ENCODE data around the gene PLCB1.

PLCB1 gene

GRCh38 chr20:8670893-8671215 lies 538.8 kb downstream of the PLCB1 start:
- no peak for DNase-seq

- no peak for DNase-seq
These were observed 539.4 kb downstream of the PLCB1 start for GRCh38 chr20:8671370-8671961.

- DNase-seq, result no peak
These were observed 541.0 kb downstream of the PLCB1 start for GRCh38 chr20:8673116-8673515.

DNA sequence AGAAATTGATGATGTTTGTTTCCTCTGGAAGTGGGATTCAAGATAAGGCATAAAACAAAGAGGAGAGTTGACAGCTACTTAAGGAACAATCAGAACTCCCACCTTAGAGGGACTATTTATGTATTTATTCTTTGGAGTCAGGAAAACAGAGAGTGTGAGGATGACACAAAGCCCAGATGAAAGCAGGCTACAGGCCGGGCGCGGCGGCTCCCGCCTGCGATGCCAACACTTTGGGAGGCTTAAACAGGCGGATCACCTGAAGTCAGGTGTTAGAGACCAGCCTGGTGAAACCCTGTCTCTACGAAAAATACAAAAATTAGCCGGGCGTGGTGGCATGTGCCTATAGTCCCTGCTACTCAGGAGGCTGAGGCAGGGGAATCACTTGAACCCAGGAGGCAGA lies 543.8 kb downstream of the PLCB1 start:
- DNase-seq, result no peak

GRCh38 chr20:8678098-8678776 lies 546.2 kb downstream of the PLCB1 start:
- DNase-seq, result no peak

DNA sequence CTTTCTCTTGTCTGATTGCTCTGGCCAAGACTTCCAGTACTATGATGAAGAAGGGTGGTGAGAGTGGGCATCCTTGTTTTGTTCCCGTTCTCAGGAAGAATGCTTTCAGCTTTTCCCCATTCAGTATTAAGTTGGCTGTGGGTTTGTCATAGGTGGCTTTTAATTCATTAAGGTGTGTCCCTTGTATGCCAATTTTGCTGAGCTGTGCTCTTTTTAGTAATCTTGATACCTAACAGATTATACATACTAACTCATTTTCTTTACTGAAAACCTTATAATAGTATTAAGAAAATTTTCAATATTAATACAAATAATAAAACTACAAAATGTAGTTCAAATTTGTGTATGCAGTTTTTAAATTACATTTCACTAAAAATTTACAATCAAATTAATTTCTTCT lies 557.3 kb downstream of the PLCB1 start:
- no peak for DNase-seq

GRCh38 chr20:8690074-8690473 lies 558.0 kb downstream of the PLCB1 start:
- DNase-seq, result no peak

DNA sequence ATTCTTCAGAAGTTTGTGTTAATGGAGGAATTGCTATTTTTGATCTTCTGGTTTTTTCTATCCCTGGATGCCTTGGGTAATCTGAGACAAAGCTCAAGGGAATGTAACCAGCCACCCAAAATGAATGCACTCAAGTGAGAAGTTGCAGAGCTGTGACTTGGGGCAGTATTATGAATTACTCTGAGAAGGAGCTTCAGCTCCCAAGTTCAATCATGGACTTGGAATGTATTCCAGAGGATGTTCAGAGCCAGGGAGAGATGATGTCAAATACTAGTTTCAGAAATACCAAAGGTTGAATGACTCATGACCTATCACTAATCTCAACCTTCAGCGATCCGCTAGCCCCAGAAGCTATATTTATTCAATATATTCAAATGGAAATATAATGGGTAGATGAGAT lies 561.6 kb downstream of the PLCB1 start:
- DNase-seq, result no peak

DNA sequence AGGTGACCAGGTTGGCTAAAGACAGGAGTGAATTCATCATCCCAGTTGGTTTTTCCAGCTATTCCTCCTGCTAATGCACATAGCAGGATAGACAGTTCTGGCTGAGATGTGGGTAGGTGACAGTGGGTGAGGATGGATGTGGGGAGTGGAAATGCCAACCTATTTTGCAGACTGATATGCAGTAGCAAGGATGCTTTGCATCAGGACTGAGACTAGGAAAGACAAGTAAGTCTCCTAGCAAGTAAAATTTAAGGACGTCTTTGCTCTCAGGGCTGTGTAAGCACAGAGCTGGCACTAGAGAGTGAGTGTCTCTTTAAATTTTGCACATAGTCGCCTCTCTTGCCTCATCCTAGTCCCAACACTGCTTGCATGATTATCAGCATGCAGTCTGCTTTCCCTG lies 568.7 kb downstream of the PLCB1 start:
- no peak for DNase-seq

DNA sequence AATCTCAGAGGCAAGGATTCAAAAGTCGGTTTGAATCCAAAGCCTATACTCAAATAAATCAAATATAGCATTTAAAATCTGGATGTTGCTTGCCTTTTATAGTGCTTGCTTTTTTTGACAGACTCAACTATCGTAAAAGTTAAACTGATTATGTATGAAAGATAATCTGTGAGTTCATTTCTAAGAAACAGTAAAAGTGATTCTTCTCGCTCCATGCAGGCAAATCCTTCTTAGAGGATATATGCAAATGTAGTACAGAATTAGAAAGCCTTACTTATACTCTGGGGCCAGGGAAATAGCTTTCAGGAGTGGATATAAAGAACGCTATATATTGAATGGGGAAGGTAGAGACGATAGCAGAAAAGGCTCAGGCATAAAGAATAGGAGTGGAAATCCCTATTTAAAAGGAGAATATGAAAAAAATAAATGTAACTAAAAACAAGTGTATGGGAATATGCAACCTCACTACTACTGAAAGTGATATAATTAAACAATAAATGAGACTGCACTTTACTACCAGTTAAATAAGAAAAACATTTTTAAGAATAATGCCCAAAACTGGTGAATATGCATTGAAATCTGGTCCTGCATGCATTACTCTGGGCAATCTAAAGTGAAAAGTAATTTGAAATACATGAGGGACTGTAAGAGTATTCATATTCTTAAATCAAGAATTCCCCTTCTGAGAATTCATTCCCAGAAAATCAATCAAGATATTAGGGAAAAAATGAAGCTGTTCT lies 575.1 kb downstream of the PLCB1 start:
- no peak for DNase-seq

DNA sequence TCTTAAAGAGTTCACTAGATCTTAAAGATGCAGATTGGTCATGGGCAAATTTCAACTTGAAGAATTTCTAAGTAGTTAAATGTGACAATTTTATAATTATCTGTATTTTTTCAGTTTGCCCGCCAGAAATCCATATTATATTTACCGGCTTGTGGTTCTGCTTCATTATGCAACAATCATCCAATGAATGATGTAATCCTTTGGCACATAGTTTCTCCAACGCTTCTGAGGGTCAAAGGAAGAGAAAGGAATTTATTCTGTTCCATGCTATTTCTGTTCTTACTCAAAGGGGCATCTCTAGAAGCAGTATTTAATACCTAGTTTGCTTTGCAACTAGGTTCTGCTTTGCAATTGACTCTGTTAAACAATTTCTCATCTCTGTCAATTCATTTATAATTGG lies 577.6 kb downstream of the PLCB1 start:
- DNase-seq, result no peak

GRCh38 chr20:8711501-8711900 lies 579.4 kb downstream of the PLCB1 start:
- DNase-seq, result no peak

DNA sequence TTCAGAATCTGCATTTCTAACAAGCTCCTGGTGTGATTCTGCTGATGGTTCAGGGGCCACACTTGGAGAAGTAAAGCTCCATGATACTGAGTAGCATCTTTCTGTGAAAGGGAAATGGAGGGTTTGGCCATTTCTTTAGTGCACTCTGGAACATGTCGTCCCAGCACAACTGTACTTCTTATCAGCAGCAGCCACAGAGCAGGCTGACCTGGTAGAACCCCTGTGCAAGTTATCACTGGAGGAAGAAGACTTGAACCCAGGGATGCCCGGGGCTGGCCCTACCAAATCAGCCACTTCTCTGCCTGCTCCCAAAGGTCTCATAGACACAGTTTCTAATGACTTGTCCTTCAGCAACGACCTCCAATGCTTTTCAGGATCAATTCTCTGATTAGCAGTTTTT lies 582.1 kb downstream of the PLCB1 start:
- DNase-seq, result no peak

- DNase-seq, result no peak
These were observed 586.2 kb downstream of the PLCB1 start for GRCh38 chr20:8718279-8718678.

GRCh38 chr20:8720089-8720488 lies 588.0 kb downstream of the PLCB1 start:
- DNase-seq, result no peak

DNA sequence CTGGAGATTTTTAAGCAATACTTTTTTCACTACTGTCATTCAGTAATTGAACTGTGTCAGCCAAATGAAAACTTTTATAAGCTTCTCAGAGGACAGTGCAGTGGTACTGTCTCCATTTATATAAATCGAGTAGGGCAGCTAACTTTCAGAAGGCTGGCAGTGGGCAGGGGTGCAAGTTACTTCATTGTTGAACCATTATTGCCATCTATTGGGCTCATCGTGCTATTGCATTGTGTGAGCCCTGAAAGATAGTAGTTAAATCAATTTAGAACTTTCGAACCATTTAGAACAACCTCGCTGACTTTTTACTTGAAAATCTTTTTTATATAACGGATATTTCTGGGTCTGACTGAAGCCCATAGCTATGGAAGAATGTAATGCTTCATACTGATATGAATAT lies 589.0 kb downstream of the PLCB1 start:
- DNase-seq, result peak; percentile 25

DNA sequence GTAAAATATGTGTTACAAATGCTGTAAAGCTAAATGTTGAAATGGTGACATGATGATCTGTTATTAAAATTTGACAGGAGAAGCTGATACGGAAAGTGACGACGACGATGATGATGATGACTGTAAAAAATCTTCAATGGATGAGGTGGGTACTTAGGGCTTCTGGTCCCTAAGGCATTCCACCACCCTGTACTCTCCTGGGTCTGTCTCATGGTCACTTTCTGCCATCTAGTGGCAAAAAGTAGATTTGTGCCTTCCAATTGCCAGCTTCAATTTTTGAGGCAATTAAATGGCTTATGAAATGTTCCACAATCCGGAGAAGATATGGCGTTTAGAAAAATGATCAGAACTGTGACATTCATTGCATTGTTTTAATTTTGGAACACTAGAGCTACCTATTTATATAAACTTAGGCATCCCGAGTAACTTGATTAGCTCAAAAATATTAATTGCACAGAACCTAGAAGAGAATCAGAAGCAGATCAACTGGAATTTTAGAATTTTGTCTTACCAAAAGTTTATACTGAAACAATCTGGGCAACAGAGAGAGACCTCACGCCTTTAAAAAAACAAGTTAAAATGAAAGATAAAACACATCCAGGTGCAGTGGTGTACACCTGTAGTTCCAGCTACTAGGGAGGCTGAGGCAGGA lies 590.3 kb downstream of the PLCB1 start:
- DNase-seq, result no peak

- DNase-seq, result no peak
These were observed 591.2 kb downstream of the PLCB1 start for GRCh38 chr20:8723296-8723695.

DNA sequence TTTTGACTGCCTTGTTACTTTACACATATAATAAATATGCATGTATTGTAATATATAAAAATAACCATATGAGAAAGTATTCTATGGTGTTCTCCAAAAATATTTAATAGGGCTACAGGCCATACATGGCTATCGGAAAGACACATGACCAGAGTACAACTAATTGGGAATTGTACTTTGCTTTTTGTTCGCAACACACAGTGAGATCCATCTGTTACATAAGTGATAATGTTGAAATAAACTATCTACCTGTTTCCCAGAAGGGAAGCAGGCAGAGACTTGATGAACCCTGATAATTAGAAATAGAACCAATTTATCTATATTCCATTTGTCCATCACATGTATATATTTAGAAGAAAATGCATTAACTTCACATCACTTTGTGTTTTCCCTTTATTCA lies 592.8 kb downstream of the PLCB1 start:
- DNase-seq, result no peak

DNA sequence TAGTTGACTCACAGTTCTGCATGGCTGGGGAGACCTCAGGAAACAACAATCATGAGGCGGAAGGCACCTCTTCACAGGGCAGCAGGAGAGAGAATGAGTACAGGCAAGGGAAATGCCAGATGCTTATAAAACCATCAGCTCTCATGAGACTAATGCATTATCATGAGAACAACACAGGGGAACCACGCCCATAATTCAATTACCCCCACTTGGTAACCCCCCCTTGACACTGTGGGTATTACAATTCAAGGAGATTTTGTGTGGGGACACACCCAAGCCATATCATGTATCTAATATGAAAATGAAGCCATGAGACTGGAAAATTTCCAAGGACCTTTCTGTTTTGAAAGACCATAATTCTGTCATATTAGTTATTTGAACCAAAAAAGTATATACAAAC lies 594.4 kb downstream of the PLCB1 start:
- no peak for DNase-seq

GRCh38 chr20:8735014-8735413 lies 602.9 kb downstream of the PLCB1 start:
- no peak for DNase-seq

- DNase-seq, result no peak
These were observed 603.6 kb downstream of the PLCB1 start for GRCh38 chr20:8735674-8736073.

GRCh38 chr20:8740265-8740664 lies 608.2 kb downstream of the PLCB1 start:
- no peak for DNase-seq

- no peak for DNase-seq
These were observed 612.3 kb downstream of the PLCB1 start for GRCh38 chr20:8744228-8744844.

Data from NCI-H1048 (cell line).